CD14-positive monocyte (primary cell): ENCODE measurements around the gene RAI14. TPM values are rescaled to one million over a fixed set of nuclear protein-coding genes. Genes with fewer than 3 reads are reported as not detected.

ENCODE experiments used
- DNase-seq, 3 donors: peaks; one replicate each; pipeline ENCODE4 v3.0.0-alpha.2; 2011 to 2022
- H2AFZ ChIP-seq: 2 replicates; pipeline ENCODE4 v1.6.0; 2012; ENCODE audit warnings: mild to moderate bottlenecking, low read depth, low read length, inconsistent platforms; ENCODE audit not compliant: insufficient read depth, poor library complexity, severe bottlenecking
- H3K27ac ChIP-seq, 2 donors: 1 replicate in 1 of 2; 2 replicates in 1 of 2; pipeline ENCODE4 v1.5.1; 2012 to 2013; ENCODE audit warnings: low read length in 2 of 2, control low read depth in 1 of 2, inconsistent platforms in 1 of 2, low read depth in 1 of 2, mild to moderate bottlenecking in 1 of 2
- H3K27me3 ChIP-seq, 2 donors: one replicate each; pipeline versions ENCODE4 v1.6.0 to v1.6.1; 2011 to 2013; ENCODE audit warnings: low read length in 2 of 2; ENCODE audit not compliant: control insufficient read depth in 2 of 2, insufficient read depth in 2 of 2
- H3K36me3 ChIP-seq, 2 donors: replicated peaks in 1 of 2; 1 replicate in 1 of 2; 2 replicates in 1 of 2; pipeline versions ENCODE4 v1.5.1 to v1.6.1; 2012 to 2013; ENCODE audit warnings: low read length in 2 of 2, control low read depth in 1 of 2, inconsistent platforms in 1 of 2, mild to moderate bottlenecking in 1 of 2; ENCODE audit not compliant: insufficient read depth in 2 of 2, control insufficient read depth in 1 of 2
- H3K4me1 ChIP-seq, 2 donors: 1 replicate in 1 of 2; 2 replicates in 1 of 2; pipeline versions ENCODE4 v1.5.1 to v1.6.1; 2012 to 2013; ENCODE audit warnings: low read length in 2 of 2, control low read depth in 1 of 2, inconsistent platforms in 1 of 2, mild to moderate bottlenecking in 1 of 2, moderate library complexity in 1 of 2; ENCODE audit not compliant: insufficient read depth in 2 of 2, control insufficient read depth in 1 of 2
- H3K4me2 ChIP-seq: replicated peaks from 2 replicates; pipeline ENCODE3; 2012; ENCODE audit warnings: low read length, moderate library complexity, mild to moderate bottlenecking; ENCODE audit not compliant: poor library complexity, severe bottlenecking; ENCODE audit errors: extremely low read depth
- H3K4me3 ChIP-seq, 3 experiments: fragments of 200-600 bp in 1 of 3; sonication (generic) in 1 of 3; replicated peaks in 1 of 3; 1 replicate in 2 of 3; 2 replicates in 1 of 3; pipeline ENCODE4 v1.5.1; 2011 to 2013; ENCODE audit warnings: low read length in 3 of 3, mild to moderate bottlenecking in 3 of 3, control low read depth in 2 of 3, low read depth in 2 of 3, inconsistent platforms in 1 of 3, moderate library complexity in 1 of 3
- H3K79me2 ChIP-seq: 2 replicates; pipeline ENCODE4 v1.6.0; 2012; ENCODE audit warnings: mild to moderate bottlenecking, control low read depth, inconsistent platforms, low read length, moderate library complexity; ENCODE audit not compliant: insufficient read depth
- H3K9ac ChIP-seq: 2 replicates; pipeline ENCODE4 v1.6.0; 2017; ENCODE audit warnings: low read length, mild to moderate bottlenecking; ENCODE audit not compliant: insufficient read depth, poor library complexity, severe bottlenecking
- H3K9me3 ChIP-seq, 2 donors: replicated peaks in 1 of 2; 1 replicate in 1 of 2; 2 replicates in 1 of 2; pipeline versions ENCODE4 v1.5.1 to v1.6.1; 2012 to 2013; ENCODE audit warnings: low read length in 2 of 2, control low read depth in 1 of 2; ENCODE audit not compliant: control insufficient read depth in 1 of 2, insufficient read depth in 1 of 2
- H4K20me1 ChIP-seq: 2 replicates; pipeline ENCODE4 v1.6.0; 2012; ENCODE audit warnings: mild to moderate bottlenecking, low read length, control low read depth, moderate library complexity; ENCODE audit not compliant: insufficient read depth
- H3K27ac Mint-ChIP-seq, 7 donors: one replicate each; pipeline ENCODE4 v1.8.0; 2020; ENCODE audit warnings: mild to moderate bottlenecking in 7 of 7, mixed read lengths in 7 of 7, moderate library complexity in 6 of 7, inconsistent platforms in 2 of 7
- H3K27me3 Mint-ChIP-seq, 3 donors: one replicate each; pipeline ENCODE4 v1.8.0; 2021 to 2022; ENCODE audit warnings: low read depth in 3 of 3, mild to moderate bottlenecking in 3 of 3, mixed read lengths in 3 of 3, moderate library complexity in 3 of 3, inconsistent platforms in 1 of 3
- H3K36me3 Mint-ChIP-seq, 2 donors: one replicate each; pipeline ENCODE4 v1.8.0; 2020; ENCODE audit warnings: mixed read lengths in 2 of 2, inconsistent platforms in 1 of 2, mild to moderate bottlenecking in 1 of 2
- H3K4me1 Mint-ChIP-seq: one replicate; pipeline ENCODE4 v1.8.0; 2020; ENCODE audit warnings: mild to moderate bottlenecking, mixed read lengths
- H3K4me3 Mint-ChIP-seq, 2 donors: one replicate each; pipeline ENCODE4 v1.8.0; 2020; ENCODE audit warnings: mild to moderate bottlenecking in 2 of 2, mixed read lengths in 2 of 2, moderate library complexity in 1 of 2
- H3K9me3 Mint-ChIP-seq, 7 donors: one replicate each; pipeline ENCODE4 v1.8.0; 2020 to 2022; ENCODE audit warnings: mixed read lengths in 7 of 7, mild to moderate bottlenecking in 6 of 7, moderate library complexity in 6 of 7, inconsistent platforms in 2 of 7
- WGBS: methylation state at CpG from one replicate; pipeline ENCODE4 v1.1.5; 2013; ENCODE audit warnings: missing lambda C conversion rate; ENCODE audit not compliant: insufficient coverage; 5-methylcytosine and 5-hydroxymethylcytosine counted together
- intact Hi-C, 2 donors: fragments of 100-400 bp; cut with micrococcal nuclease; formaldehyde crosslinking; loops; one replicate each; pipeline versions ENCODE4 v1.15.0 to v1.15.1; 2023
- polyA plus RNA-seq, 3 donors: library from polyadenylated mRNA; depleted of rRNA in 1 of 3; unstranded in 2 of 3; stranded (reverse) in 1 of 3; fragments of 300-500 nt in 2 of 3; fragments of >200 nt in 1 of 3; fragmentation: Illumina TruSeq in 2 of 3; gene quantifications; 1 replicate in 2 of 3; 2 replicates in 1 of 3; pipeline ENCODE4 v1.2.3, GENCODE V29; 2012 to 2021
- TF ChIP-seq, protein P1 (sequence below): fragments of 200-600 bp; IDR thresholded peaks from one replicate; pipeline ENCODE4 v1.8.0; 2022; ENCODE audit warnings: antibody characterized with exemption, mild to moderate bottlenecking

Gene RAI14
- polyA plus RNA-seq, 3 donors: 0.08 TPM; not detected in 2

DNA sequence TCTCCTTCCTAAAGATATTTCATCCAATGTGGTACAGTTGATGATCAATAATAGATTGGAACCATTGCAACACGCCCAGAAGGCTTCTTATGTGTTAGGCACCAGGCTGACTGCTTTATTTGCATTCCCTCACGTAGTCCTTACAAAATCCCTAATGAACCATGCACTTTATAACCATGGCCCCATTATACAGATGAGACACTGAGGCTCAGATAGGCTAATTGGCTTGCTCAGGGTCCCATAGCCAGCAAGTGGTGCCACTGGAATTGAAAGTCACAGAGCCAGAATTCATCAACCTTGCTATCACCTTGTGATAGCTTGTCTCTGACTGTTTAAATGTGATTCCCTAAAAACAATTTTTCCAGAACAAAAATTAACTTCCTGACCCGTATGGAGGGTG, 27.8 kb upstream of the RAI14 start:
- Histone ChIP-seq H2AFZ (no peak overlapping the region), H3K27ac (no peak overlapping the region), H3K4me3 (no peak overlapping the region), H4K20me1 (no peaks in the 10 kb centered on the region), H3K79me2 (no peaks in the 10 kb centered on the region), H3K36me3 (no peaks in the 10 kb centered on the region), H3K9ac (no peak overlapping the region), H3K4me2 (no peak overlapping the region), H3K4me1 (no peaks in the 10 kb centered on the region), H3K9me3 (peaks cover 0 to 2% of the 10 kb centered on the region in 2 donors), H3K27me3 (no peaks in the 10 kb centered on the region)
- H3K4me3 Mint-ChIP-seq: no peak overlapping the region
- H3K27ac Mint-ChIP-seq: no peak overlapping the region
- H3K9me3 Mint-ChIP-seq: peaks cover 0 to 17% (median 0%) of the 10 kb centered on the region in 7 donors
- no peaks in the 10 kb centered on the region for H3K4me1 Mint-ChIP-seq
- no peaks in the 10 kb centered on the region for H3K36me3 Mint-ChIP-seq
- WGBS: 92% methylated on average over 1 of the region's 3 CpGs
- TF ChIP-seq, protein P1, sequence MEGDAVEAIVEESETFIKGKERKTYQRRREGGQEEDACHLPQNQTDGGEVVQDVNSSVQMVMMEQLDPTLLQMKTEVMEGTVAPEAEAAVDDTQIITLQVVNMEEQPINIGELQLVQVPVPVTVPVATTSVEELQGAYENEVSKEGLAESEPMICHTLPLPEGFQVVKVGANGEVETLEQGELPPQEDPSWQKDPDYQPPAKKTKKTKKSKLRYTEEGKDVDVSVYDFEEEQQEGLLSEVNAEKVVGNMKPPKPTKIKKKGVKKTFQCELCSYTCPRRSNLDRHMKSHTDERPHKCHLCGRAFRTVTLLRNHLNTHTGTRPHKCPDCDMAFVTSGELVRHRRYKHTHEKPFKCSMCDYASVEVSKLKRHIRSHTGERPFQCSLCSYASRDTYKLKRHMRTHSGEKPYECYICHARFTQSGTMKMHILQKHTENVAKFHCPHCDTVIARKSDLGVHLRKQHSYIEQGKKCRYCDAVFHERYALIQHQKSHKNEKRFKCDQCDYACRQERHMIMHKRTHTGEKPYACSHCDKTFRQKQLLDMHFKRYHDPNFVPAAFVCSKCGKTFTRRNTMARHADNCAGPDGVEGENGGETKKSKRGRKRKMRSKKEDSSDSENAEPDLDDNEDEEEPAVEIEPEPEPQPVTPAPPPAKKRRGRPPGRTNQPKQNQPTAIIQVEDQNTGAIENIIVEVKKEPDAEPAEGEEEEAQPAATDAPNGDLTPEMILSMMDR: no peak
- intact Hi-C loops: no loop called here
- DNase-seq: no peak
- H3K27me3 Mint-ChIP-seq: peaks cover 0 to 3% (median 3%) of the 10 kb centered on the region in 3 donors

DNA sequence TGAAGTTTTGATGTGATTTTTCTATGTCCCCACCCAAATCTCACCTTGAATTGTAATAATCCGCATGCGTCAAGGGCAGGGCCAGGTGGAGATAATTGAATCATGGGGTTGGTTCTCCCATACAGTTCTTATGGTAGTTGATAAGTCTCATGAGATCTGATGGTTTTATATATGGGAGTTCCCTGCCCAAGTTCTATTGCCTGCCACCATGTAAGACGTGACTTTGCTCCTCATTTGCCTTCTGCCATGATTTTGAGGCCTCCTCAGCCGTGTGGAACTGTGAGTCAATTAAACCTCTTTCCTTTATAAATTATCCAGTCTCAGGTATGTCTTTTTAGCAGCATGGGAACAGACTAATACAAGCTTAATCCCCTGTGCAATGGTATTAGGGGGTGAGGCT, 25.5 kb upstream of the RAI14 start:
- H3K9ac ChIP-seq: no peak overlapping the region
- no peak overlapping the region for H2AFZ ChIP-seq
- H3K4me2 ChIP-seq: no peak overlapping the region
- H3K4me3 ChIP-seq: no peak overlapping the region
- H3K79me2 ChIP-seq: no peaks in the 10 kb centered on the region
- H3K27ac ChIP-seq: no peak overlapping the region
- H3K4me1 Mint-ChIP-seq: no peaks in the 10 kb centered on the region
- H3K9me3 ChIP-seq: peaks cover 0 to 5% of the 10 kb centered on the region in 2 donors
- peaks cover 0 to 3% (median 0%) of the 10 kb centered on the region in 3 donors for H3K27me3 Mint-ChIP-seq
- no peak overlapping the region for H3K4me3 Mint-ChIP-seq
- 100% methylated on average over 2 of the region's 4 CpGs for WGBS
- H3K36me3 ChIP-seq: no peaks in the 10 kb centered on the region
- TF ChIP-seq, protein P1: no peak
- no peaks in the 10 kb centered on the region for H4K20me1 ChIP-seq
- intact Hi-C loops: no loop called here
- H3K36me3 Mint-ChIP-seq: no peaks in the 10 kb centered on the region
- H3K27me3 ChIP-seq: no peaks in the 10 kb centered on the region
- H3K27ac Mint-ChIP-seq: no peak overlapping the region
- H3K9me3 Mint-ChIP-seq: peaks cover 0 to 21% (median 0%) of the 10 kb centered on the region in 7 donors
- DNase-seq: no peak
- H3K4me1 ChIP-seq: no peaks in the 10 kb centered on the region
